Measurements from ENCODE around the gene ITPRID2.

Gene ITPRID2

DNA sequence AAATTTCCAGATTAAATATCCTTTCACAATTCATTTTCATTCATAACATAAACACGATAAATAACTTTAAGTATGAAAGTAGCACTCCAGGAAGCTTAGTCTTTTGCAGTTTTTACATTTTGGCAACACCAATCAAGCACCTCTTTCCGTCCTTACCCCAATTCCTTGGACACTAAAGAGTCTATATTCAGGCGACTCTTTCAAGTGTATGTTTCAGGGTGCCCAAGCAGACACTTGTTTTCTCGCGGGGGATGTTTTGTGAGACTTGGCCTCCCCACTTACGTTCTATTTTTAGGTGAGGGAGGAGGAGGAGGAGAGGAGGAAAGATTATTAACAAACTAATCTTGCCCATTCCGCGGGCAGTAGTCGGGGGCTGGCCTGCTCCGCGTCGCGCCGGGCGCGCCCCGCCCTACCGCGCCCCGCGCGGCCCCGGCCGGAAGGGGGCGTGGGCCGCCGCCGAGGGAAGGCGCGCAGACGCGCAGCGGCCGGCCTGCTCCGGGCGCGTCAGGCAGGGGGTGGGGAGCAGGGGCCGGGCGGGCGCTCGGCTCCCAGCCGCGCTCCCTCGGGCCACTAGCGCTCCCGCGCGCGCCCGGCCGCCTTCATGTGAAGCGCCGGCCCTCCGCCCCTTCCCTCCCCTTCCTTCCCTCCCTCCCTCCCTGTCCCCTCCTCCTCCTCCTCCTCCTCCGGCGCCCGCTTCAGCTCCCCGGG lies at the start of gene ITPRID2:
ITPRID2 (plus strand) TSS at position 473 of the 708 bp plus-strand sequence. CDS start 337 bp downstream, outside the sequence.
- DNase-seq = peak; percentile 76 to 77

DNA sequence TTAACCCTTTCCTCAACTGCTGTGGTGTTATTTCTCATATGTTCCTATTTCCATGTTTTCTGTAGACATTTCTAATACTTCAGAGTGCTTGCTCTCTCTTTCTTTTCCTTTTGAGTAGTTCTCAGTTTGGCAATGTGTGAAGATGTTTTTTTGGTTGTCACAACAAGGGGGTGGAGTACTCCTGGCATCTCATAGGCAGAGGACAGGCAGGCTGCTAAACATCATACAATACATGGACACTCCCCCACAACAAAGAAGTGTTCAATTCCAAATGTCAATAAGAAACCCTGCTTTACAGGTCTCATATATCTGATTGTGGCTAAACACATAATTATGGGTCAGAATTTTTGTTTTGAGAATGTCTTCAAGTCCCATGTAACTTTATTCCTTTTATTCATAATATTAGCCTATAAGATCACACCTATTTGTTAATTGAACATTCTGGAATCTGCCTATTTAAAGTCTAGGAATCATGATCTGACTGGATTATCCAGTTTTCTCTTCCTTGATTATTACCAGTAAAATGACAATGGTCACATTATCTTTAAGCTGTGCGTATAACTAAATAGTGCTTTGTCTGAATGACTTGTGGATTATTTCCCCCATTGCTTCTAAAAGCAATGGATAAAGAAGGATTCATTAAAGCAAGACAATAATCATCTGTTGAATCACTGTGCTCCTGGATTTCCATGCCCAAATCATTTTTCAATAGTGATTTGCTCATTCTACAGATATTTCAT lies 46.8 kb upstream of the ITPRID2 start:
- no peak for DNase-seq

DNA sequence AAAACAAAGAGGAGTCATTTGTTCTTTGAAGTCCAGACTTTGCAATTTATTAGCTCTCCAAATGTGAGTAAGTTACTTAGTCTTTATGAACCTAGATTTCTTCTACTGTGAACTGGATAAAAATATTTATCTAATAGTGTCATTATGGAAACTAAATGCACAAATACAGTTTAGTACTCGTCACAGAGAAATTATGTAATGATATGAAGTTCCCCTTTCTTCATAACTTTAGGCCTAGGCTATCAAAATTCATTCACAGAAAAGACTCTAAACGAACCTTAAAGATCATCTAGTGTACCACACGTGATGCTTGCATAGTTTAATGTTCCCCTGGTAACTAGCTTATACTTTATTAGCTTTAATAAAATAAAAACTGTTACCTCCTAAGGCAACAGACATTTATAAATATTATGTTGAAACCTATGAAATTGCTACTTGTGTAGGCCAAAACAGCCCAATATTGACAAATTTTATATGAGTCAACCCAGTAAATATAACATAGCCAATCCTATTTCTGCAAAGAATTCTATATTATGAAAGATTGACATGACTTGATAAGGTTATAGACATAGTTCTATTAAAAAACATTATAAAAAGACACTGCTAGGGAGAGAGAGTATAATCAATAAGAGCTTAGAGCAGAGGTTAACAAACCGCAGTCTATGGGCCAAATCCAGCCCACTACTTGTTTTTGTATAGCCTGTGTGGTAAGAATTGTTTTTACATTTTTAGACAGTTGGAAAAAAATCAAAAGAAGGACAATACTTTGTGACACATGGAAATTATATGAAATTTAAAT lies 44.9 kb upstream of the ITPRID2 start:
- no peak for DNase-seq

DNA sequence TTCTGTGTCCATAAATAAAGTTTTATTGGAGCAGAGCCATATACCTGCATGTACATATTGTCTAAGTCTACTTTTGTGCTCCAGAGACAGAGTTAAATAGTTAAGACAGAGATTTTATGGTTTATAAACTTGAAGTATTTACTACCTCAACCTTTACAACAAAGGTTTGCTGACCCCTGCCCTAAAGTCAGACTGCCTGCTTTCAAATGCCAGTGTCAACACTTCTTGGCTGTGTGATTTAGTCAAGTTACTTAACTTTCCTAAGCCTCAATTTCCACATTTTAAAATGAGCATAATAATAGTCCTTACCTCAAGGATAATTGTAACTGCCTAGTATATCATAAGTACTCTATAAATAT lies 44.4 kb upstream of the ITPRID2 start:
- no peak for DNase-seq

DNA sequence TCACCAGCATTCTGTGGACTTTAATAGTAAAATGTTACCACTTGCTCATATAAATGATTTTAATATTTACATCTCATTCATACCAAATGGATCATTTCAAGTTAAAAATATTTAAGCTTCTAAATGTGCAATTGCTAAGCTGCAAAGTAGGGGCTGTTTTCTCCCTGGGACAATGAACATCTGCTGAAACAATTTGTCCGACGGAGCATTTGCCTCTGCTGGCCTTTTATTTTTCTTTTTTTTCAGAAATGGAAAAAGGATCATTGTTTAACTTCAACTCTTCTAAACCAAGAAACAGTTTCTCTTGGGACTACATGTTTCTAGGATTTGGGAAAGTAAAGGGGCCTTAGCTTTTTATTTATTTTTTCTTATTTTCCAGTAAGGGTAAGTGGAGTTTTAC lies 43.8 kb upstream of the ITPRID2 start:
- no peak for DNase-seq

DNA sequence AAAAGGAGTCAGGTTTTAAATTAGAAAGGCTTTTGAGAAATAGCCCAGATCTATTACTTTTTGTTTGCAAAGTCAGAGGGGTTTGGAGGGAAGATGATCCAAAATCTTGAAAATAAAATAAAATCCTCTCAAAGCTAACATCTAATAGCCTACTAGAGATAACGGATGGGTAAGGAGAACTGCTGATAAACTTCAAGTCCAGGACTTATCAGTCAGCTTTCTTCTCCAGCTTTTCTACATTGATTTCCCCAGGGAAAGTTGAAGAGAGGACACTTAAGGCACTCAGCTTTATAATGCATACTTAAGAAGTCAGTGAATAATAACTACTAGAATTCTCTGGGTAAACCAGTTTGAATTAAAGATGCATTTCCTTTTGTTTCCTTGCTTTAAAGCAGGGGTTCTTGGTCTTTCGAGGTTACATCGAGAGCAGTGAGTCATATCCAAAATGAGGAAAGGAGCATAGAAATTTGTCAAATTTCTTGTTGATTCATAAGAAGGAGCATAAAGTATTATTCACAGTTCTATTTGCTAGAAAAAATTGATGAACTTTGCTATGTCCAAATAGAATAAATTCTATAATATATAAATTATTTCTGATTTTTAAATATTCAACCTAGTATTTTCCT lies 43.2 kb upstream of the ITPRID2 start:
- no peak for DNase-seq

DNA sequence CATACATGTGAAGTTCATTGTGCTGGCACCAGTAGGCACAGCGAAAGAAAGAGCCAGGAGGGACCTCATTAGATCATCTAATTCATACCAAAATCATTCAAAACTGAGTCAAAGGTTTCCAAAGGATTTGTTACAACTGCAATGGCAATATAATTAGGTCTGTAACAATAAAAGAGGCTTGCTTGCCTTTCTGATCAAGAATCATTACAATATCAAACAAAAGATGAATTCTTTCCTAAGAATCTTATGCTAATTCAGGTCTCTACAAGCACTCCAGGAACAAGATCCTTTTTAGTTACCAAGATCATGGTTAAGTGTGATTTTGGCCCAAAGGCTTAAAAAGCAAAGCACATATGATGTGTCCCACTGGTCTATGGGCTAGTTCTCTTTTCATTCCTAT lies 41.9 kb upstream of the ITPRID2 start:
- no peak for DNase-seq

DNA sequence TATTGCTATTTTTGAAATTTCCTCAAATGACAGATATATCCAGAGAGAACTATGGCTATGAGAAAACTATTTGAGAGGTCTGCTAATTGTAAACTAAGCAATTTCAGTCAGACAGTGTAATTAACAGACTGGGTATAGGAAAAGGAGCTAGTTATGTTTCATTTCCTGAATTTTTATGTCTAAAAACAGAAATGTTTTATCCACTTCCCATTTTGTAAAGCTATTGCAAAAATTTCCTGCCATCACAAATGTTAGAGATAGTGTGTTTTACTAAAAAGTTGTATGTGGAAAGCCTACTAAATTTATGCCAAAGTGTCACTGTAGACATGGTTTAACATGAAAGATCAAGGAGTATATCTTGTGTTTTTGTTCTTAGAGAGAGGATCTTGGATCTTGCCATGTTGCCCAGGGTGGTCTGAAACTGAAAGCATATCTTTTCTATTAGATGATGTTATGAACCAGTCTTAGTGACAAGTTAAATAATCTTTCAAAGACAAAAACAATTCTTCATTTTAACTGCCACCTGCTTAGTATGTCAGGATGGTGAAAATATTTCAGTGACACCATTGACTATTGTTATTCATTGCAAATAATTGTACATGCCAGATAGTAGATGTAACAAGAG lies 40.5 kb upstream of the ITPRID2 start:
- DNase-seq = no peak

DNA sequence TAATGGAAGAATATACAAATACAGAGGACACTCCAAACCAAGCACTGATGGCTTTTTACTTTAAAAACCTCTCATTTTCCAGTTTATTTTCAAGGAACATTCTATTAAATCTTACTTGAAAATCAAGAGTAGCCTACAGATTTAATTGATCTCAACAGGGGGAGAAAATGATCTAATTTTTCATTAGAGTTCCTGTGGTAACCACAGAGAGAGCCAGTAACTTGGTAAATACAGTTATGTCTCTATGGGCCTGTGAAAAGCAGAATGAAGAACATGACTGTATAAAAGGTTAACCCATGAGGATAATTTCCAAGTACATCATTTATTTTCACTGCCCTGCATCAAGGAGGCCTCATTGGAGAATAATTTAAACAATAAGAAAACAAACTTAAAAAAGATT lies 39.8 kb upstream of the ITPRID2 start:
- no peak for DNase-seq

DNA sequence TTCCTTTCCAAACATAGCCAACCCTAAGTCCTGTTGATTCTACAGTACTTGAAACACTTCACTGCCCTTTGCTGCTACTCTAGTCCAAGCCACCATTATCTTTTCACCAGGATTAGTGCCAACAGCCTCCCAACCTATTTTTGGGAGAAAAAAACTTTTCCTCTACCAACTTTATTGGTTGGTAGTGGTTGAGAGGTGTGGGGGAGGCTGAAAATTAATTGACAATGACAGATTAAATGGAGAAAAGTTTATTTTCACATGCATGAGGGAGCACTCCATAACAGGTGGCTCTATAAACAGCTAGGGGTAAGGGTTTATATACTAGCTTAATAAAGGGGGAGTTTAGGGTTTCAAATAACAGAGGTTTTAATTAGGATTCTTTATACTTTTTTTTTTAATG lies 37.8 kb upstream of the ITPRID2 start:
- DNase-seq = no peak

DNA sequence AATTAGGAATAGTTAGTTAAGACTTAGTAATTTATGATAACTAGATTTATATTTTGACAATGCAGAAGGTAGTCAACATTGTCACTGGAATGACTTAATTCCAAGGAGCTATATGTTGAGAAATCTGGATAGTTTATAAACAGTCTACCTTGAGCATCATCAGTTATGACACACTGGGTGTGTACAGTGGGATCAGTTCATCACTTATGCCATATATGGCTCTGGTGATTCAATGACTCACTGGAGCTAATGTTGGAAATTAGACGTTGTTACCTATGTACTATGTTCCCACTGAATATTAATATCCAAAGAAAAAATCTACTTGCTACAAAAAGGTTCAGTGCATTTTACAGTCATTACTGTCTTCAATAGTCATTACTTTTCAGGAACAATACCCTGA lies 34.0 kb upstream of the ITPRID2 start:
- DNase-seq = no peak

DNA sequence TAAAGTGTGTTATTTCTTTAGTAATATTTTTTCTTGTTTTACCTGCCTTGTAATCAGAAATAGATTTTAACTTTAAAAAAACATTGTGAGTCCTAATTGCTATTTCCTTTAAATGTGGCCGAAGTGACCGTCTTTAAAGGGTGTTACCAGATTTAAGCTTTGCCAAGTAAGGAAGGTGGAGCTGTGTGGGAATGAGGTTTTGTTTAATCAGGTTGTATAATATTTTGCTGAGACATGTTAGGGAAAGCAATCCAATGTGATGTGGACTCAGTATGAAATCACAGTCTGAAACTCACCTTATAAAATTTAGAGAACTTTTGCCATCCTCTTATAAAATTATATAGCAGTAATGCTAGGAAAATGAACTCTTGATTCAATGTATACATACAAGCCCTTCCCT lies 32.9 kb upstream of the ITPRID2 start:
- DNase-seq = no peak

DNA sequence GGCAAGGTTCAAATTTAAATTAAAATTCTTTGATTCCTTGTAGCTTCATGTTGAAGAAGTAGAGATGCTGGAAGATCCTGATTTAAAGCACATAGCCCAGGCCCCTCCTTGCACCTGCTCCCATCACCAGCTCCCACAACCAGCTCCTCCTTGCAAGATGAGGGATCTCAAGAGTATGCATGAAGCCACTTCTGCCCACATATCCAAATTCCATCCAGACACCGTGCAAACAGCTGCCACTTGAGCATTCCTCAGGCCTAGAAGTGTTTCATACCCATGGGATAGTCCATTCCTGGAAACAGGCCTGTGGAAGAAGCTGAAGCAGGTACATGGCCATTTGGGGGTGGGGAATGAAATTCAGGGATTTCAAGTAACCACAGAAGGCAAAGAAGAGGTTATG lies 32.4 kb upstream of the ITPRID2 start:
- no peak for DNase-seq

DNA sequence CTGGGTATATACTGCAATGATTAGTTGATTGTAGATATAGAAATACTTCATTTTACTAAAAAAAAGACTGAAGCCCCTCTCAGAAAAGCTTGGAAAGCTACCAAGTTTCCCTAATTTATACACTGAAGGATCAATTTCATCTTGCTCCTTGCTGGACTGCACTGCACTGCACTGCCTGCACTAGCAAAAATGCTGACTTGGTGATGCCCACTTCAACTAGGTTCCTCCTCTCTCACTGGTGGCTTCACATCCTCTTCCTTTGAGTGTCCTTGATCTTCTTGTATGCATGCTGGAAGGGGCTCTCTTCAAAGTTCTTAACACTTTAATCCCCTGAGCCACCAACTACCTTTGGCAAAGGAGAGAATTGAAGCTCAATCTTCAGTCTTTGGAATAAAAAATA lies 31.7 kb upstream of the ITPRID2 start:
- DNase-seq = no peak

DNA sequence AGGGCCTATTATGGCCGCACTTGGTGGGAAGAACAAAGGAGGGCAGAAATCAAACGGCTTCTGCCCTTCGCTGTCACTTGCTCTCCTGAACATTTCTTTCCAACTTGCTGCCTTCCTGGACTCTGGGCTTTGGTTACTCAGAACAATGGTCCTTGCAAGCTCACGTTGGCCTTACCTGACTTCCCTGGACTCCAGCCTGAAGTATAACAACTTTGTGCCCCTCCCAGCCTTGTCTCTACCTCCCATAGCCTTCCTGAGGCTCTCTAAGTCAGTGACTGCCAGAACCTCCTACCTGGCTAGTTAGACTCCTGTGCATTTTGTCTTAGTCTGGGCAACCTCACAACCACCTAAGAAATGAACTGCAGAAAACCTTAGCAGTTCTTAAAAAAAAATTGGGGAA lies 30.2 kb upstream of the ITPRID2 start:
- no peak for DNase-seq

DNA sequence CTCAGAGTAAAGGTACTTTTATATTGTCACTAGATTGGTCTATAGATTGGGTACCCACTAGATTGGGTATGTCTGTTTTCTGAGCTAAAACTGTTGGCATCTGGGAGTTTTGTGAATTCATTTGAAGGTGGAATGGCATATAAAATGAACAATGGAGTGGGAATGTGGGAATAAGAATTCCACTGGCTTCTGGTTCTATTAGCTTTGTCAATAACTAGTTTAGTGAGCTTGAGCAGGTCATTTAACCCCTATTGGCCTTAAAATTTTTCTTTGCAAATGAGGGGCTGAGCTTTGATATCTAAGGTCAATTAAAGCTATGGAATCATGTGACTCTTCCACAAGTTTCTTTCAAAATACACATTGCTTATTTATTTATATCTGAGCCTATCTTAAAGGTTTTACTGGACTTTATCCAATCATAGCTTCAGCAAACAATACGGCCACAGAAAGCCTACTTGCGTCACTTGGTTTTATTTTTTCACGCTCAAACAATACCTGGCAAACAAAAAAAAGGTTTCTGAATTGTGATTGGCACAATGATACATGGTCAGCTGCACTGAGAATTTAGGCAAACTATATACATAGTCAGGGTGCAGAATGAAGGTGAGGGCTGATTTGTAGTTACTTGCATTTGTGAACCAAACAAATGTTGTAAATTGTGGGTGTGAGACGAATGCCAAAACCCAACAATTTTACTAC lies 28.8 kb upstream of the ITPRID2 start:
- DNase-seq = no peak

DNA sequence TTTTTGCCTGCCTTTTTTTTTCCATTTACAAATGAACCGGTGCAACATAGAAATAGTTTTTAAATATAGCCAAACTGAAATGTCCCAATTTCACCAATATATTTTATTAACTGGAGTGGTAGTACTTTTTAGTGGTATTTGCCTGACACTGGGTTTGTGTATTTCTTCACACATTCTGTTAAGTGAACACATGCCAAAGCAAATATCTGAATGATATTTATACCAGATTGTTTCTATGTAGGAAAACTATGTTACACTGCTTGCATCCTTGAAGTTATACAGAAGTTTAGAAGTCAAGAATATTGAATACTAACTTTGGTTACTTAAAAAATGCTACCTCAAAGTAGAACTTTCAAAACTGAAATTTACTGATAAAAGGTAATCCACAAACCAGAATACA lies 19.4 kb upstream of the ITPRID2 start:
- DNase-seq = no peak

DNA sequence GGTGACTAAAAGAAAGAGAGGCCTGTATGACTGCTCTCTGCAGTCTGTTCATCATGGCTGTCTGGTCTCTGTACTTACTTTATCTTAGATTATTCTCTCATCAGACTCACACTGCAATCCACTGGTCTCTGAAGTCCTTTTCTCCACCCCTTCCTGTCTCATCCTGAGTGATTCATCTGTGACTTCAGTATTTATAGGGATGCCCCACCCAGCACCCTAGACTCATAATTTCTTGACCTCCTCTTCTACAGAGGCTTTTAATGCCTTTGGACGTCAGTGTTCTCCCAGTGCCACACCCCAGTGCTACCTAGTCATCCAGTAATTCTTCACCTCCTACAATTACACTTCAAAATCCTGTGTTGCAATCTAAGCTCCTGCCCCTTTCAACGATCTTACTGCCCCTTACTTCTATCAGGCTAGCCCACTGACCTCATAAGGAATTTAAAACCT lies 14.9 kb upstream of the ITPRID2 start:
- no peak for DNase-seq

DNA sequence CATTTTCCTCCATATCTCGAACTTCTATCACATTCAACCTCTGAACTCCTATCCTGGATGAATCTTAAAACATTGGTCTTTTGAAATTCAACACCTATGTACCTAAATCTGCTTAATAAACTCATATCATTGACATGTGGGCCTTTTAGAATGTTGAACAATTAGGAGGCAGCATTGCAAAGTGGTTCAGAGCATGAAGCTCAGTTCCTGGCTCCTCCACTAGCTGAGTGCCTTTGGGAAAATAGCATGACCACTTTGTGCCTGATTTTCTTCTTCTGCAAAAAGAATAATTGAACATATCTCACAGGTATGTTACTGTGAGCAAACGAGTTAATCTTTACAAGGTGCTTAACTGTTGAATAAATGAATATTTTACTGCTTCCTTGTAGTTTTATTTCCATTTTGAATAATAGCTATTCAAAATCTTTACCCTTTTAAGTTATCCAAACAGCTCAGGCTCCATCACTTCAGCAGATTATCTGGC lies 14.3 kb upstream of the ITPRID2 start:
- no peak for DNase-seq

DNA sequence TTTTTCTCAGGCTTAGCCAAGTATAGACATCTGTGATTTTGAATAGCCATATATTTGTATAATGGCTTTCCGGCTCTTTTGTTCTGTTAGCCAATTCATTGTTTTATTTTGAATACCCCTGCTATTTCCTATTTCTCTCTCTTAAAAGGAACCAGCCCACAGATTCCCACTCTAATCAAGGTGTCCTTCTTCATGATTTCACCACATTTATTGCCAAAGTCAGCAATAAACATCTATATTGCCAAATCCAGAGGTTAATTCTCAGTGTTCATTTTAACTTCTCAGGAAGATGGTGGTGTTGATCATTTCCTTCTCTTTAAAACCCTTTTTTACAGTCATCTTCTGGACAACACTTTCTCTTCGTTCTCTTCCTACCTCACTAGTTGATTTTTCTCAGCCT lies 13.1 kb upstream of the ITPRID2 start:
- DNase-seq = no peak

DNA sequence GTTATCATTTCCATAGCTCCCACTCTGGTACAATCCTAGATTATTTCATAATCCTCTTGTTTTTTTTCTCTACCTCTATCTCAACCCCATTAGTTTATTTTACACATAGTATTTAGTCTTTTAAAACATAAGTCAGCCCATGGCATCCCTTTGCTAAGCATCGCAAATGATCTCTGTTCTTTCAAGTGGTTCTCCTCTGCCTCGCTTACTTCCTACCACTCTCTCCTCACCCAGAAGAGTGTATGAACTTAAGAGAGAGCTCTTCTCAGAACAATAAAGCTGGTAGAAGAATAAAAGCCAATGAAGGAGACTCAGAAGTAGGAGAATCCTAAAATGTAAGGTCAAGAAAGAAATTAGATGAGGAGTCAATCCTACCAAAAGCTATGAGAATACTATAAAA lies 12.2 kb upstream of the ITPRID2 start:
- no peak for DNase-seq

Measured in NCI-H2081 (cell line).